GM19324 (cell line): ENCODE measurements around the gene CLMN.
"Not testable (repeated sequence)": the region's sequence is repeated elsewhere in the genome, so short reads cannot be mapped to it uniquely, and the experiment has no call there.

ENCODE experiments used
- ATAC-seq: cut with Tn5 transposase; IDR thresholded peaks from one replicate; pipeline ENCODE4 v1.9.1; 2021; ENCODE audit warnings: mild to moderate bottlenecking, moderate library complexity; ENCODE audit not compliant: unreplicated experiment, low FRiP score

CLMN gene

DNA sequence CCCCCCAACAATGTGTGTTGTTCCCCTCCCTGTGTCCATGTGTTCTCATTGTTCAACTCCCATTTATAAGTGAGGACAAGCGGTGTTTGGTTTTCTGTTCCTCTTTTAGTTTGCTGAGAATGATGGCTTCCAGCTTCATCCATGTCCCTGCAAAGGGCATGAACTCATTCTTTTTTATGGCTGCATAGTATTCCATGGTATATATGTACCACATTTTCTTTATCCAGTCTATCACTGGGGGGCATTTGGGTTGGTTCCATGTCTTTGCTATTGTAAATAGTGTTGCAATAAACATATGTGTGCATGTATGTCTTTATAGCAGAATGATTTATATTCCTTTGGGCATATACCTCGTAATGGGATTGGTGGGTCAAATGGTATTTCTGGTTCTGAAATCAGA is 118.0 kb downstream of the CLMN start:
- not testable (repeated sequence) for ATAC-seq

DNA sequence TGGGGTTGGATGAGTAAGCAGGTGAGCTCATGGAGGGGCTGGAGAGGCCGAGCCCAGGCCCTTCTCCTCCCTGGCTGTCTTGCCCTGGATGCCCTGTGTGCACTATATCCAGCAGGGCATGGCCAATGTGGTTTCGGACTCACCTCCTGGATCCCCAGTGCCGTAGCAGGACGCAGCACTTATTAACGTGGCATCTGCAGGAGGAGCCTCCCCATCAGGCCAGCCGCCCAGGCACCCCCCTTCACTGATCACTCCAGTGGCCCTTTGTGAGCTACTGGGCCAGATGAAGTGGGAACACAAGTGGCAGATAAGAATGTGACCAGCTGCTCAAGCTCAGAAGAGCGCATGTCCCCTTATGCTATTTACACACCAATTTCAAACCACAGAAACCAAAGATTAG is 119.3 kb downstream of the CLMN start:
- no peak for ATAC-seq

DNA sequence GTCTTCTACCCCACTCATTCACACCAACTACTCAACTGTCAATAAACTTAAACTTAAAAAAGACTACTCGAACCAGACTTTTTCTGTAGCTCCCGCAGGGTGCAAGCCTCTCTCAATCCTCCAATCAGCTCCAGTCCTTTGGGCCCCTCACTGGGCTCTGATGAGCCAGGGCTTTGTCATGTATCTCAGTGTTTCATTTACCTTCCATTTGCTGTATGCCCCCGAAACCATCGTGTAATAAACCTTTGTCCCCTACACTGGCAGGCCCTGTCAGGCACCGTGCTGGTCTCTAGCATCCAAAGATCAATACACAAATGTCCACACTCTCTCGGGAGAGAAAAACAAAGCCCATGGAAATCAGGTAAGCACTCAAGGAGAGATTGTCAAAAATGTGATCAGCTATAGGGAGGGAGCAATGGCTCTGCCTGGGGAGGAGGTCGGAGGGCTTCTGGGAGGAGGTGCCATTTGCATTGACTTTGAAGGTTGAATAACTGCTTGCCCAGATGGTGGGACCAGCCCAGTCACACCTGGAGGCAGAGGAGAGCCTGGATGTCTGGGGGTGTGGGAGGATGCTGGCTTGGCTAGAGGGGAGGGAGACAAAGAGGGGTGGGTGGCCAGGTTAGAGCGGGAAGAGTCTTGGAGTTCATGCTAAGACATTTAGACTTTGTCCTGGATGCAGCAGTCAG is 120.3 kb downstream of the CLMN start:
- ATAC-seq: no peak

DNA sequence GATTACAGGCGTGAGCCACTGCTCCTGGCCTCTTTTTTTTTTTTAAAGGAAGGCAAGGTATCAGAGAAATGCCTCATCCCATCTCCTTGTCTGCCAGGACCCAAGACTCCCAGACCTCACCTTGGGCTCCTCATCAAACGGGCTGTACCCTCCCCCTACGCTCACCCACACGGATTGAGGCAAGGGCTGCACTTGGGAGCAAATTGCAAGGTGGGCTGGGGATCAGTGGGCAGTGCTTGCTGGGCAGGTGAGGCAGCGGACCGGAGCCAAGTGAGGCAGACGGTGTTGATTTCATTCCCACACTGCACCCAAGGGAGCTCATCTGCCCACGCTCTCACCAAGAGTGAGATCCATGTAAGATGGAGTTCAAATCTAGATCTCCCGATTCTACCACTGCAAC is 121.4 kb downstream of the CLMN start:
- ATAC-seq: no peak

DNA sequence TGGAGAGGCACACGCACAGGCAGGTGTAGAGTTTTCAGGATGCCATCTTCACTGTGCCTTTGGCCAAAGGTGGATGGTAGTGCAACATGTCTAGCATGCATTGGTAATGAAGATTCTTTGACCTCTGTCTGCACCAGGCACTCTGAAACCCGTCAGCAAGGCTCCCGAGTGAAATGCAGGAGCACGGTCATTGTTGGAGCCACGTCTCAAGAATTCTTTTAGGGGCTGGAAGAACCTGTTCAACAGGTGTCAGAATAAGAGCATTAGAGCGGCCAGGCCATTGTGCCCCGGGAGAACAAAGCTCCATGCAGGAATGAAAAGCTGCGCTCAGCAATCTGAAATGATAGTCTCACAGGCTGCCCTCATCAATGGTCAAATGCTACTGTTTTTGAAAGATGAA is 122.2 kb downstream of the CLMN start:
- ATAC-seq: no peak

DNA sequence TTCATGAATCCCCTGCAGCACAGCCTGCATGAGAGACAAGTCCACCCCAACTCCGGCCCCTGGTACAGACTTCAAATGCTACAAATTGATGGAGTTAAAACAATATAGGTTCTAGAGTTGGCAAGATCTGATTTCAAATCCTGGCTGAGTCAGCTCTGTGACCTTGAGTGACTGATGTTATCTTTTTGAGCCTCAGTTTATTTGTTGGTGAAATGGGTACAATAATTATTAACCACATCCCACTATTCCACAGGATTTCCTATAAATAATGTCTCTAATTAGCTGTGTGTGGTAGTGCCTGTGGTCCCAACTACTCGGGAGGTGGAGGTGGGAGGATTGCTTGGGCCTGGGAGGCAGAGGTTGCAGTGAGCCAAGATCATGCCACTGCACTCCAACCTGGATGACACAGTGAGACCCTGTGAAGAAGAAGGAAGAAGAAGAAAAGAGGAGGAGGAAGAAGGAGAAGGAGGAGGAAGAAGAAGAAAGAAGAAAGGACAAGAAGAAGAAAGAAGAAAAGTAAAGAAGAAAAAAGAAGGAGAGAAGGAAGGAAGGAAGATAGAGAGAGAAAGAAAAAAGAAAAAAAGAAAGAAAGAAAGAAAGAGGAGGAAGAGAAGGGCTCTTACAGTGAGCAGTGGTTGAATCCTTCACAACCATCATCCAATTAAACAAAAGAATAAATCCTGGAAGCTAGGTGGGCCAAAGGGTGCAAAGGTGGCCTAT is 122.7 kb downstream of the CLMN start:
- no peak for ATAC-seq

DNA sequence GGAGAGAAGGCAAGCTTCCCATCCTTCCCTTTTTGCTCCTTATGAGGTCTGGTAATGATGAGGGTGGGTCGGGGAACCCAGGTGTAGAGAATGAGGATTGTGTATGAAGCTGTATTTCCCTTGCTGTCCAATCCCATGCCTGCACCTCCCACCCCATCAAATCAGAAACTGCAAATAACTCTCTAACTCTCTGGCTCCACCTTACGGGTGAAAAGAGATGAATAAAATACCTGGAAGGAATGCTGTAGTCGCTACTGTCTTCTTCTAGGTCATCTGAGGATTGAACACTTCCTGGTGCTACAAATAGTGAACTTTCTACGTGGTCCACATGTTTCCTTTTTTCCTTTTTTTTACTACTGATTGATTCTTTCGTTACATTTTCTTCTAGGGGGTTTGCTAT is 123.4 kb downstream of the CLMN start:
- ATAC-seq: no peak

DNA sequence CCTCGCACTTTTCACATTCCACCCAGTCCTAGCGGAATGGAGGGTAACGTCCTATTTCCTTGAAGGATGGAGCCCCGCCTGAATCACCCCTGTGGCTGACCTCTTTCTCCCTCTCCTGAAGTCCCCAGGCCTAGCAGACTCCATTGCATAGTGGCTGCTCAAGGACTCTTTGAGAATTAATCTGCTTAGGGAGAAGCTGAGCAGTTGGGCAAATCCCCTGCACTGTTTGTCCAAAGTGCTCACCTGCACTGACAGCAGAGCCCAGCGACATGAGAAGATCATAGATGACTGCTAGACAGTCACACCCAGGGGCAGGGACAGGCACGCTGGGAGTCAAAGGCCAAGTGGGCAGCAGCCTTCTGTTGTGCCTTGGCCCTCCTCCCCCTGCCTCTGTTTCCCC is 124.7 kb downstream of the CLMN start:
- no peak for ATAC-seq

DNA sequence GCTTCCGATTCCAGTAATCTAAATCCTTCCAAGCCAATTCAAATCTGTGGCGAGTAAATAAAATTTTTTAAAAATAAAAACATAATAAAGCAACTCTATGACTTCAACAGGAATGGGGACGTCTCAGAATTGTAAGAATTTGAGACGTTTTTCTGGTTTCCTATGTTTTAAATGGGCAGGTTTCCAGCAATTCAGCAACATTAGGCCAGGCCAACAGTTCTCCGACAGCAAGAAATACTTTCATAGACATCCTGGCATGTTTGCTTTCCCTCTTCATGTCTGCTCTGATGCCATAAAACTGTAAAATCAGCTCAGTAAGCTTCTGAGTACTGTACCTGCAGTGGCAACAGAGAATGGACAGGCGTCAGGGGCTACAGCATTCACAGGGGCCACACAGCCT is 126.6 kb downstream of the CLMN start:
- no peak for ATAC-seq

DNA sequence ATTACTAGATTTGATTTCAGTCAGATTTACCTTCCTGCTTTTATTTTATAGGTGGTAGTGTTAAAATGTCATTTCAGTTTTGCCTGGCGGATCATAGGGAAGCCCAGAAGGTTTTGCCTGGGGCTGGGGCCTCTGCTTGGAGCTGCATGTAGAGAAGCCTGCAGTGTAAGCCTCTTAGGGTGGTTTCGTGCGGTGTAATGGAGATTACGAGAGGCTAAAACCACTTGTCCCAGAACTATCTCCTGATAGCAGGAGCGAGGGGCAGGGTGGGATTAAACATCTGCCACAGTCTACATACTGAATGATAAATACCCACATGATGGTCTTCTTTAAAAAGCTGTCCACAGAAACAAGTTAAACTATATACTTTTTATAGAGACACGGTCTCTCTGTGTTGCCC is 127.4 kb downstream of the CLMN start:
- ATAC-seq: no peak

DNA sequence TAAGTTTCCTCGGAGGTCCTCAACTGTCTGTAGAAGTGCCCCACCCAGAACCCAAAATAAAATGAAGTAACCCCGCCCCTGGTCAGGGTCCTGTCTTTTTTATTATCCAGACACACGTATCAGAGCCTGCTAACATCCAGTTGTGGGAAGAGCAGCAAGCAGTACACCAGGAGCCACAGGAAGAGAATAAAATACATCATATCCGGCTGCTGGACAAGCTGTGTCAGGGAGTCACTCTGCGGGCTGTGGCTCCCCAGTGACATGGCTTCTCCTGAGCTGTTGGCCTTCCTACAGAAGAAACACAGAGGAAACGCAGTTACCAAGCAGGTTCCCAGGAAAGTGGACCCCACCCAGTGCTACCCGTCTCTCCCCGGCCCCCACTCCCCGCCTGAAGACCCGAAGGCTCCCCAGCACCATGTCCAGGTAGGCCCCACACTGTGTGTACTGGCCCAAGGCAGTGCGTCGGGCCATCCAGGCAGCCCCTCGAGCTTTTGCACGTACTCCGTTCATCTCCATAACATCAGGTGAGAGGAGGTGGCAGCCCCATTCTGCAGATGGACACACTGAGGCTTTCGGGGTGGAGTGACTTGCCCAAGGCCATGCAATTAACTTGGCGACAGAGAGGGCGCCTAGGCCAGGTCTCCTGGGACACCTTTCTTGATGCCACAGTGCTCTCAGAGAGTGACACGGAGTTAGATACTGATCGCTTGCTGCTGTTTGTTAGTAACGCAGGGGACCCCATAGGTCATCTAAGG is 128.1 kb downstream of the CLMN start:
- ATAC-seq: no peak

DNA sequence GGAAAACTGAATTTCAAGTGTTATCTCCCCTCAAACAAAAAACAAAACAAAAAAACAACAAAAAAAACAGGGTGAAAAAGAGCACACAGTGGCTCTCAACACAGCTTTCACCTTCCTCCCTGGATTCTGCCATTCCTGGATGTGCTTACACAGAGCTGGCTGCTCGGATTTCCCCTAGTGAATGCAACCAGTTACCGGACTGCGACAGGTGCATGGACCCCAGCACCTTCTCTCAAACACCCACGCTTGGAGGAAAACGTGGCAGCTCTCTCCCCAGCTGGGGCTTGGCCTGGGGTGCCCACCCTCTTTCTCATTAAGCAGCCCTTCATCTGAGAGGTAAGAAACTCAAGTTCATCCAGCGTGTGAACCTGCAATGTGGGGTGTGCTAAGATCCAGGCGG is 128.9 kb downstream of the CLMN start:
- ATAC-seq: no peak

DNA sequence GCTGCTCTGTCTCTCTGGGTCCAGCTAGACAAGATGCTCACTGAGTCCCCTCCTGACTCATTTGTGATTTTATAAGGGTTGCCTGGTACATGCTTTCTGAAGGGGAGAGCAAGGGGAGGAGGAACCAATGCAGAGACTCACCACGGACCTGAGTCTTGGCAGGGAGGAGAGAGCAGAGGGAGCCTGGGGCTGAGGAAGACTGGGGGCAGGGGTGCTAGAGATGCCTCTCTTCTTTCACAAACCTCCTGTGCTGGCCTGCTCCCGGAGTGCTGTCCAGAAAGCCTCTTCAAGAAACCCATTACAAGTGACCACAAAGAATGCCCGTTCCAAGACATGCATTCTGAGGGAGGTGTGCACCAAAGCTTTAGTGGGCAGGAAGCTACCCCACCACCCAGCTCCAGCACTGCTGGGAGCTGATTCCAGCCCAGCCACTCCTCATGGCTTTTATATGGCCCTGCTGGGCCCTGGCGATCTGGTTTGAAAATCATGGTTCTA is 129.3 kb downstream of the CLMN start:
- no peak for ATAC-seq

DNA sequence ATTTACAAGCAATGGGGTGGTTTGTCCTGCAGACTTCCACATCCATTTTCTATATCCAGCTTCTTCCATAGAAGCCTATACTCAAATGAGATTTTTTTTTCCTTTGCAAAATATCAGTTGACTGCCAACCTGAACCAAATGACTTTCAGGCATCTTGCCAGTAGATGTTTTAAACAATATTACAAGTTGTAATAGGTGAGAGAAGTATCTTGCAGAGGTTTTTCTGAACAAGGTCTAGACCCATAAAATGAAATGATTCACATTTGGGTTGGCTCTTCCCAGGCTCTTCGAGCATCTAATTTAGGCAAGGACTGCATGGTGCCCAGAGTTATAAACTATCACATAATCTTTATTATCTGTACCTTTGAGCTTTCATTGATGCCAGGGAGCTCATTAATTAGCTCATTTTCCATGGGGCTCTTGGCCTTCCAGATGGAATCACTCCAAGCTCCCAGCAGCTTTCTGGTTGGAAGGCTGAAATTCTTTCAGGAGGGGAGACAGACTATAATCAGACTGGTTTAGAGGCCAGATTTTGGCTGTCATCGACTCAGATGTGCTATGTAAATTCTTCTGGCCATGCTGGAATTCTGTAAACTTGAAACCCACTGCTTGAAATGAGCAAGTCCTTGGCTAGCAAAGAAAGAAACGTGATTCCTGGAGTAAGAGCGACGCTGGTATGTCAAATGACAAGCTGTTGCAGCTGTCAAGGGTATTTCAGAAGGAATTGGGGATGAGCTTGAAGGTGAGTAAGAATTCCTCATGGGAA is 130.2 kb downstream of the CLMN start:
- no peak for ATAC-seq

DNA sequence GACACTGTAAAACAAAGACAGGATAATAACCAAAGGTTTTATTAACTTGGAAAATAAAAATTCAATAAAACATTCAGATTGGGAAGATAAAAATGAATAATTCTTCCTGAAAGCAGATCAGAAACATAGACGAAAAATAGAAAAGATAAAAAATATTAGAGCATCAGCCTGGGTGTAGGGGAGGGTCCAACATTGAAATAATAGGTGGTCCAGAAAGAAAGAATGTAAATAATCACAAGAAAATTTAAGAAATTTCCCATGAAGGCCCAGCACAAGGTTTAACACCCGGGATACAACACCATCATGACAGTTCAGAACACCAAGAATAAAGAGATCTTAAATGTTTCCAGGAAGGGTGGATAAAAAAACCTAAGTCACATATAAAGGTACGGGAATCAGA is 131.3 kb downstream of the CLMN start:
- no peak for ATAC-seq

DNA sequence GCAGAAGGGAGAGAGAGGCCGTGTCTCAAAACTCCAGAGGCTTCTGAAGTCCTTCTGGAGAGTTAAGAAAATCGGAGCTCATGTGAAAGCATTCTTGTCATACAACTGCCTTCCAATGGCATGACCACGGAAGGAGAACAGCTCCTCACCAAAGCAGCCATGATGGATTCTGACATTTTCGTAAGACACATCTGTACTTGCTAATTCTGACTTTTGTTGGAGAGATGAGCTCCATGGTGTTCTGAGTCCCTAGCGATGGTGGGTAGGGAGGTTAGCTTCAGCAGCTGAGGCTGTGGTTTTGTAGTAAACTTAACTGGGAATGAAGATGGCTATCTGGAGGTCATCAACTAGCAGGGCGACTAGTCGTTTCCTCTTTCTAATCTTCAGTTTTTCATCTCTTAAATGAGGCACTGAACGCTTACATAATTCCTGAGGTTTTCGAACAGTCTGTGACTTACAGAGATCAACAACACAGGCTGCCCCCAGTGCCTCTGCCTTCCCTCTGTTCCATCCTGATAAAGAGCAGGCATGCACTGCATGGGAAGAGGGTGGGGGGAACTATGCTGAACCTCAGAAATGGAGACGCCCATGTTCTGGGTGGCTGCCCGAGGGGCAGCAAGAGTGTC is 133.8 kb downstream of the CLMN start:
- ATAC-seq: no peak

DNA sequence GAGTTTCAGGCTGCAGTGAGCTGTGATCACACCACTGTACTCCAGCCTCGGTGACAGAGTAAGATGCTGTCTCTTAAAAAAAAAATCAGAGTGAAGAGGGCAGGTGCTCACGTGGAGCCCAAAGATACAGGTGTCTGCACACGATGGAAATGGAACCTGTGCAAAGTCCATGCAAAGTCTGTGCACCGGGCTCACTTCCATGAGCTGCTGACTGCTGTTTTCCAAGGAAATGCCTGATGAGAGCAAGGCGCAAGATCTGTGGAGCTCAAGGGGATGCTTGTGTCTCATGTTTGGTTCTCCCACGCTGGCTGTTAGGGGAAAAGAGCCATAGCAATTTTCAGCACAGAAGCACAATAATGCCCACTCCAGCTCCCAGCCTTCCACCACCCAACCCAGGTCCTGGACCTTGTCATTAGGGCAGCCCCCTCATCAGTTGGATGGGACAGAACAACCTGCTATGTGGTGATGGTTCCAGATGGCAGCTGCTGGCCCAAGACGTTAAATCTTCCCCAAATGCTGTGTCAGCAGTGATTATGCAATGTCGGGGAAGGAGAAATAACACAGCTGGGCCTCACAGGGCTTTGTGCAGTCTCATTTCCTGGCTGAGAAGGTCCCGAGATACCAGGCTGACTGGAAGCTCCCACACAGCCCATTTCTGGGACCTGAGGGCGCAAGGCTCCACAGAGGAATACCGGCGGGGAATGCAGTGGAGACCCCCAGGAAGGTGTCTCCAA is 134.5 kb downstream of the CLMN start:
- no peak for ATAC-seq

DNA sequence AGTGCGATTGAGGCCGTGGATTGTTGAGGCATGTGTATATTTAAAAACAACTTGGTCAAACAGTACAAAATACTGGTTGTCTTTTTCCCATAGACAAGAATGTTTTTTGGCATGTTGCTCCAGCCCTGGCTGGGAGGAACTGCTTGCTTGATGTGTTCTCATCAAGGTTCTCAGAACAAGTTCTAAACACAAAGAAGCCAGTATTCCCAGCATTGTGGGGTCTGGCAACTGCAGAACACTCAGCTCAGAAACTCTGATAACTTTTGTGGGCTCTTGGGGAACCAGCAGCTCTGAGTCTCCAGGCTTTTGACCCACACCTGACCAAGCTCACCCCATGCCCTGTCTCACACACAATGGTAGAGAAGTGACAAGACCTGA is 135.3 kb downstream of the CLMN start:
- ATAC-seq: no peak

DNA sequence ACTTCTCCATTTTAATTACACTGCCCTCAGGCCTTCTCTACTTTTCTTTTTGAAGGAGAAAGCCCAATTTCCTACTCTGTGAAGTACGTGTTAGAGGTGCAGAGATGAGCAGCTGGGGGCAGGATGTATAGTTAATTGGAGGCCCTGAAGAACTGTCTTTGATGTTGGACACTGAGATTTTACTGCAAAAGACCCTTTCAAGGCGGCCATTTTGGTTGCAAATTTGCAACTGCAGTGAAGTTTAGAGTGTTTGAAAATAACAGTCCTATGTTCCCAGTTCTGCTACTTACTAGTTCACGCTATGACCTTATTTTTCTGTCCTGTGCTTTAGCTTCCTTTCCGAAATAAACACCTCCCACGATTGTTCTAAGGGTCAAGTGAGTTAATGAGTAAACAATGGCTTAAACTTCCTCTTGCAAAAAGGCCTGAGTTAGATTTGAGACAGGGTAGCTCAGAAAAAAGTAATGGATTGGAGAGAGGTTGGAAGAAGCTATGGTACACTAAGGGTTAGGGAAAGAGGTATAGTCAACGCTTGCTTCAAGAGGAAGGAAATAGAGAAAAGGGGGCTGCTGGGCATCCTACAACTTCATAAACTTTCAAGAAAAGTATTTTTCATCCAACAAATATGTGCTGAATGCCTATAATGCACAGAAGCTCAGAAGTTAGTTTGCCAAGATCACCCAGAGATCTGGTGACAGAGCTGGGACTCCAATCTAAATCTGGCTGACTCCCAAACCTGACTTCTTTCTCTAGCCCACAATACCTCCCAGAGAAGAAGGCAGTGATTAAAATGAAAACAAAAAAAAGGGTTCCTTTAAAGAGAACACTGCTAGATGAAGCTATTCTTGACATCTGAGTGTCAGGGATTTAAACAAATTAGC is 135.9 kb downstream of the CLMN start:
- ATAC-seq: no peak
